ENCODE data around the gene GALNT16. TPM values are rescaled to one million over a fixed set of nuclear protein-coding genes. Genes with fewer than 3 reads are reported as not detected.

Gene GALNT16
- total RNA-seq, 2 experiments from 2014 or later = 0.09 TPM; not detected in 1

GRCh38 chr14:69375722-69376121 is 115.8 kb downstream of the GALNT16 start:
- ChIA-PET POLR2A (interaction anchor here (1.0 to 1.9 kb wide), 2 partner anchors 11 to 22 kb away, joined by 4 to 5 read pairs; partner anchors contain the start of genes ERH and SLC39A9), CTCF (ENCODE audit: unreplicated experiment) (interaction anchor here (0.6 kb wide), 1 partner anchor 467 kb away, joined by 5 read pairs; no protein-coding TSS in a partner anchor)
- no peaks in the 10 kb centered on the region for H4K20me1 ChIP-seq (ENCODE audit: insufficient read depth, low read length)
- DNase-seq (ENCODE audit: low spot score) = no peak
- H3K4me1 ChIP-seq (ENCODE audit: insufficient read depth, low read length, poor library complexity, severe bottlenecking) = no peaks in the 10 kb centered on the region
- TF ChIP-seq CTCF (conservative IDR thresholded peaks at IDR 0.05; ENCODE audit: low read length) (no peak), EZH2phosphoT487 (IDR thresholded peaks at IDR 0.05; ENCODE audit: borderline replicate concordance, low read depth, low read length) (no peak)
- peaks cover 73% of the 10 kb centered on the region for H3K36me3 ChIP-seq (ENCODE audit: insufficient read depth, low read length)
- H3K9me3 ChIP-seq (ENCODE audit: low read length) = peaks cover 11% of the 10 kb centered on the region; the same call in 1 of the 2 replicates
- no peaks in the 10 kb centered on the region for H3K9me2 ChIP-seq (ENCODE audit: insufficient read depth, low read length)
- peaks cover 6% of the 10 kb centered on the region; the same call in 1 of the 2 replicates for H3K79me2 ChIP-seq (ENCODE audit: insufficient read depth, low read depth, low read length)
- H3K27ac ChIP-seq (ENCODE audit: low read depth, low read length, poor library complexity, severe bottlenecking) = no peak overlapping the region
- BruUV-seq (replicated peaks) = no TSS peak
- H3K4me2 ChIP-seq (ENCODE audit: low read length) = no peak overlapping the region
- no peak overlapping the region for H3K4me3 ChIP-seq (ENCODE audit: low read depth, low read length, poor library complexity, severe bottlenecking)
- intact Hi-C loops (cut with micrococcal nuclease; ENCODE audit: unreplicated experiment) = no loop called here
- no peak overlapping the region for H2AFZ ChIP-seq (ENCODE audit: low read length)

- Histone ChIP-seq H3K4me2 (ENCODE audit: low read length) (no peak overlapping the region), H3K4me1 (ENCODE audit: insufficient read depth, low read length, poor library complexity, severe bottlenecking) (no peaks in the 10 kb centered on the region), H2AFZ (ENCODE audit: low read length) (no peak overlapping the region), H3K36me3 (ENCODE audit: insufficient read depth, low read length) (peaks cover 80% of the 10 kb centered on the region), H3K9me2 (ENCODE audit: insufficient read depth, low read length) (no peaks in the 10 kb centered on the region), H3K79me2 (ENCODE audit: insufficient read depth, low read depth, low read length) (peaks cover 11% of the 10 kb centered on the region; the same call in 1 of the 2 replicates), H3K4me3 (ENCODE audit: low read depth, low read length, poor library complexity, severe bottlenecking) (no peak overlapping the region), H3K27ac (ENCODE audit: low read depth, low read length, poor library complexity, severe bottlenecking) (no peak overlapping the region), H4K20me1 (ENCODE audit: insufficient read depth, low read length) (peaks cover 3% of the 10 kb centered on the region; the same call in 1 of the 2 replicates), H3K9me3 (ENCODE audit: low read length) (peaks cover 11% of the 10 kb centered on the region; the same call in 1 of the 2 replicates)
- ChIA-PET CTCF (ENCODE audit: unreplicated experiment) (no interaction called here), POLR2A (interaction anchor here (0.6 to 1.9 kb wide), 4 partner anchors 9 to 179 kb away, joined by 3 to 5 read pairs (median 4); partner anchors contain the start of genes ERH and SLC39A9)
- intact Hi-C loops (cut with micrococcal nuclease; ENCODE audit: unreplicated experiment) = no loop called here
- BruUV-seq (replicated peaks) = no TSS peak
- DNase-seq (ENCODE audit: low spot score) = no peak
- TF ChIP-seq EZH2phosphoT487 (IDR thresholded peaks at IDR 0.05; ENCODE audit: borderline replicate concordance, low read depth, low read length) (no peak), CTCF (conservative IDR thresholded peaks at IDR 0.05; ENCODE audit: low read length) (no peak)
These were observed 116.5 kb downstream of the GALNT16 start for GRCh38 chr14:69376439-69376838.

GRCh38 chr14:69378274-69378673 is 118.3 kb downstream of the GALNT16 start:
- Histone ChIP-seq H3K9me3 (ENCODE audit: low read length) (peaks cover 11% of the 10 kb centered on the region; the same call in 1 of the 2 replicates), H4K20me1 (ENCODE audit: insufficient read depth, low read length) (peaks cover 12% of the 10 kb centered on the region; the same call in 1 of the 2 replicates), H3K36me3 (ENCODE audit: insufficient read depth, low read length) (peaks cover 92% of the 10 kb centered on the region), H3K4me1 (ENCODE audit: insufficient read depth, low read length, poor library complexity, severe bottlenecking) (no peaks in the 10 kb centered on the region), H3K79me2 (ENCODE audit: insufficient read depth, low read depth, low read length) (peaks cover 30% of the 10 kb centered on the region), H3K4me2 (ENCODE audit: low read length) (no peak overlapping the region), H3K4me3 (ENCODE audit: low read depth, low read length, poor library complexity, severe bottlenecking) (no peak overlapping the region), H3K27ac (ENCODE audit: low read depth, low read length, poor library complexity, severe bottlenecking) (no peak overlapping the region), H3K9me2 (ENCODE audit: insufficient read depth, low read length) (no peaks in the 10 kb centered on the region), H2AFZ (ENCODE audit: low read length) (no peak overlapping the region)
- no peak for DNase-seq (ENCODE audit: low spot score)
- no TSS peak for BruUV-seq (replicated peaks)
- intact Hi-C loops (cut with micrococcal nuclease; ENCODE audit: unreplicated experiment) = no loop called here
- POLR2A ChIA-PET = interaction anchor here (1.0 kb wide), 1 partner anchor 9 kb away, joined by 5 read pairs; no protein-coding TSS in a partner anchor
- CTCF ChIA-PET (ENCODE audit: unreplicated experiment) = no interaction called here
- TF ChIP-seq CTCF (conservative IDR thresholded peaks at IDR 0.05; ENCODE audit: low read length) = no peak
- no peak for TF ChIP-seq EZH2phosphoT487 (IDR thresholded peaks at IDR 0.05; ENCODE audit: borderline replicate concordance, low read depth, low read length)

Measured in OCI-LY7 (cell line).